Measurements from ENCODE around the gene MYO1F.

DNA sequence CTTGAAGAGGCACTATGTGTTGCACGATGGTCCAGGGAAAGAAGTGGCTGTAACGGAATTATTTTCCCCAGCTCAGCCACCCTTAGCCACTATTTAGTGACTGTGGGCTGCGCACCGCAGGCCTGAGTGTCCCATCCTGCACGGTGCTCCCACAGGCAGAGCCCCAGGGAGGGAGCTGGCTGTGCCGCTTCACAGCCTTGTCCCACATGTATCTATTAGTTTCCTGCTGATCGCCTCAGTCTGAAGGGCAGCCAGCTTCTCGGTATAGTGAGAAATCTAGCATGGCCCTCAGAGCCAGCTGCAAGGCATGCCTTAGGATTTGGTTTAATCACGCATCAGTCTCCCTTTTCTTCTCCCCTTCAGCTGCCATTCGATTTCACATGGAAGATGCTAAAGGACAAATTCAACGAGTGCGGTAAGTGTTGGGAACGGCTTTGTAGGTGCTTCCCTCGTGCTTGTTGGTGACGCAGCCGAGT is 90.5 kb downstream of the MYO1F start:
- no peak for TF ChIP-seq EZH2 (IDR thresholded peaks at IDR 0.05; ENCODE audit: insufficient read depth, poor library complexity, severe bottlenecking)
- no peak for TF ChIP-seq EZH2phosphoT487 (IDR thresholded peaks at IDR 0.05; ENCODE audit: insufficient read depth, low read depth)
